SU-DHL-6 (cell line): Measurements from ENCODE around the gene COBLL1.

Experiments
- CTCF ChIP-seq: fragments of 200-600 bp; sonication (generic); IDR thresholded peaks from one replicate; pipeline ENCODE4 v1.5.1; 2017; ENCODE audit warnings: antibody characterized with exemption, mild to moderate bottlenecking, low read length, moderate library complexity; ENCODE audit not compliant: insufficient read depth, poor library complexity, severe bottlenecking
- EZH2phosphoT487 ChIP-seq: fragments of 200-600 bp; sonication (generic), shearing (Covaris generic); conservative IDR thresholded peaks from 2 replicates; pipeline ENCODE4 v1.6.1; 2018; ENCODE audit warnings: mild to moderate bottlenecking, antibody characterized with exemption, low read length, moderate library complexity, mixed read lengths

GRCh38 chr2:164700390-164700789 is 141.2 kb downstream of the COBLL1 start:
- TF ChIP-seq CTCF (no peak), EZH2phosphoT487 (no peak)
